HG02852 (cell line): Measurements from ENCODE around the gene BPIFB6.

Experiments used
- ATAC-seq: cut with Tn5 transposase; IDR thresholded peaks from one replicate; pipeline ENCODE4 v1.9.1; 2021; ENCODE audit warnings: mild to moderate bottlenecking, moderate library complexity; ENCODE audit not compliant: unreplicated experiment

BPIFB6 gene

GRCh38 chr20:33000802-33001466, 30.5 kb upstream of the BPIFB6 start:
- ATAC-seq: no peak

- ATAC-seq: no peak
These were observed 29.2 kb upstream of the BPIFB6 start for GRCh38 chr20:33002087-33002808.

- no peak for ATAC-seq
These were observed 27.2 kb upstream of the BPIFB6 start, which contains the start of gene SUN5 for GRCh38 chr20:33004141-33004751. Gene SUN5, minus strand, starts transcription at chr20:33004433. Its CDS starts 93 bp downstream, at chr20:33004340.

GRCh38 chr20:33005132-33005566, 26.3 kb upstream of the BPIFB6 start:
- no peak for ATAC-seq

- no peak for ATAC-seq
These were observed 25.3 kb upstream of the BPIFB6 start for GRCh38 chr20:33005908-33006775.

- no peak for ATAC-seq
These were observed 24.6 kb upstream of the BPIFB6 start for GRCh38 chr20:33006776-33007375.

GRCh38 chr20:33007376-33008335, 23.8 kb upstream of the BPIFB6 start, which contains the start of gene BPIFB2:
Gene BPIFB2, plus strand, starts transcription at chr20:33007704. Its CDS starts 871 bp downstream, at chr20:33008575.
- no peak for ATAC-seq

GRCh38 chr20:33008336-33009213, 22.9 kb upstream of the BPIFB6 start:
- ATAC-seq: no peak

GRCh38 chr20:33009214-33010132, 22.0 kb upstream of the BPIFB6 start:
- ATAC-seq: no peak

- no peak for ATAC-seq
These were observed 21.3 kb upstream of the BPIFB6 start for GRCh38 chr20:33010133-33010504.

GRCh38 chr20:33010674-33011449, 20.6 kb upstream of the BPIFB6 start:
- ATAC-seq: no peak

GRCh38 chr20:33012327-33013189, 18.9 kb upstream of the BPIFB6 start:
- no peak for ATAC-seq

GRCh38 chr20:33013701-33014326, 17.6 kb upstream of the BPIFB6 start:
- ATAC-seq: no peak

- no peak for ATAC-seq
These were observed 16.9 kb upstream of the BPIFB6 start for GRCh38 chr20:33014336-33015113.
